ENCODE results near the gene STXBP6.

The STXBP6 gene

GRCh38 chr14:25004389-25004809, 45.5 kb downstream of the STXBP6 start:
- Histone ChIP-seq H3K4me2 (ENCODE audit: low read length) (no peak overlapping the region), H3K4me3 (ENCODE audit: low read length) (no peak overlapping the region), H3K79me2 (ENCODE audit: low read length) (no peaks in the 10 kb centered on the region; the same call in 1 of the 2 replicates), H4K20me1 (ENCODE audit: insufficient read depth, low read length) (no peaks in the 10 kb centered on the region), H3K27me3 (ENCODE audit: low read depth, low read length) (no peaks in the 10 kb centered on the region), H3K9me3 (ENCODE audit: insufficient read depth, low read length) (peaks cover 3% of the 10 kb centered on the region; the same call in 1 of the 2 replicates), H2AFZ (ENCODE audit: low read depth, low read length) (no peak overlapping the region), H3K27ac (ENCODE audit: low read length) (no peak overlapping the region), H3K9ac (ENCODE audit: low read length) (no peak overlapping the region), H3K36me3 (replicated peaks; ENCODE audit: low read depth, low read length) (peaks cover 3% of the 10 kb centered on the region), H3K4me1 (ENCODE audit: low read length) (peaks cover 26% of the 10 kb centered on the region)
- no peak for TF ChIP-seq EZH2phosphoT487 (IDR thresholded peaks at IDR 0.05; ENCODE audit: low read depth)
- TF ChIP-seq CTCF (IDR thresholded peaks at IDR 0.05; ENCODE audit: low read depth, low read length), result no peak

- peaks cover 8% of the 10 kb centered on the region for H3K9me3 ChIP-seq (ENCODE audit: insufficient read depth, low read length)
- no peak overlapping the region for H3K4me2 ChIP-seq (ENCODE audit: low read length)
- H3K36me3 ChIP-seq (replicated peaks; ENCODE audit: low read depth, low read length), result peaks cover 9% of the 10 kb centered on the region
- H3K27me3 ChIP-seq (ENCODE audit: low read depth, low read length), result no peaks in the 10 kb centered on the region
- H2AFZ ChIP-seq (ENCODE audit: low read depth, low read length), result no peak overlapping the region
- H3K4me1 ChIP-seq (ENCODE audit: low read length), result peaks cover 31% of the 10 kb centered on the region
- no peaks in the 10 kb centered on the region; the same call in 1 of the 2 replicates for H3K79me2 ChIP-seq (ENCODE audit: low read length)
- TF ChIP-seq EZH2phosphoT487 (IDR thresholded peaks at IDR 0.05; ENCODE audit: low read depth) (no peak), CTCF (IDR thresholded peaks at IDR 0.05; ENCODE audit: low read depth, low read length) (no peak)
- no peak overlapping the region for H3K27ac ChIP-seq (ENCODE audit: low read length)
- H3K4me3 ChIP-seq (ENCODE audit: low read length), result no peak overlapping the region
- no peaks in the 10 kb centered on the region for H4K20me1 ChIP-seq (ENCODE audit: insufficient read depth, low read length)
- no peak overlapping the region for H3K9ac ChIP-seq (ENCODE audit: low read length)
These were observed 46.4 kb downstream of the STXBP6 start for GRCh38 chr14:25003537-25003936.

GRCh38 chr14:25001601-25002000, 48.3 kb downstream of the STXBP6 start:
- H3K4me3 ChIP-seq (ENCODE audit: low read length), result no peak overlapping the region
- no peak overlapping the region for H2AFZ ChIP-seq (ENCODE audit: low read depth, low read length)
- no peaks in the 10 kb centered on the region for H3K27me3 ChIP-seq (ENCODE audit: low read depth, low read length)
- no peak overlapping the region for H3K9ac ChIP-seq (ENCODE audit: low read length)
- peaks cover 8% of the 10 kb centered on the region for H3K9me3 ChIP-seq (ENCODE audit: insufficient read depth, low read length)
- no peaks in the 10 kb centered on the region for H3K79me2 ChIP-seq (ENCODE audit: low read length)
- H4K20me1 ChIP-seq (ENCODE audit: insufficient read depth, low read length), result no peaks in the 10 kb centered on the region
- H3K4me1 ChIP-seq (ENCODE audit: low read length), result peaks cover 22% of the 10 kb centered on the region
- H3K36me3 ChIP-seq (replicated peaks; ENCODE audit: low read depth, low read length), result peaks cover 10% of the 10 kb centered on the region
- TF ChIP-seq EZH2phosphoT487 (IDR thresholded peaks at IDR 0.05; ENCODE audit: low read depth), result no peak
- no peak for TF ChIP-seq CTCF (IDR thresholded peaks at IDR 0.05; ENCODE audit: low read depth, low read length)
- H3K27ac ChIP-seq (ENCODE audit: low read length), result no peak overlapping the region
- no peak overlapping the region for H3K4me2 ChIP-seq (ENCODE audit: low read length)

GRCh38 chr14:25001156-25001555, 48.8 kb downstream of the STXBP6 start:
- Histone ChIP-seq H3K36me3 (replicated peaks; ENCODE audit: low read depth, low read length) (peaks cover 10% of the 10 kb centered on the region), H3K79me2 (ENCODE audit: low read length) (no peaks in the 10 kb centered on the region), H3K4me2 (ENCODE audit: low read length) (no peak overlapping the region), H3K4me3 (ENCODE audit: low read length) (no peak overlapping the region), H3K27ac (ENCODE audit: low read length) (no peak overlapping the region), H4K20me1 (ENCODE audit: insufficient read depth, low read length) (no peaks in the 10 kb centered on the region), H3K9me3 (ENCODE audit: insufficient read depth, low read length) (peaks cover 8% of the 10 kb centered on the region), H3K9ac (ENCODE audit: low read length) (no peak overlapping the region), H3K27me3 (ENCODE audit: low read depth, low read length) (no peaks in the 10 kb centered on the region), H3K4me1 (ENCODE audit: low read length) (peaks cover 21% of the 10 kb centered on the region), H2AFZ (ENCODE audit: low read depth, low read length) (no peak overlapping the region)
- TF ChIP-seq CTCF (IDR thresholded peaks at IDR 0.05; ENCODE audit: low read depth, low read length) (no peak), EZH2phosphoT487 (IDR thresholded peaks at IDR 0.05; ENCODE audit: low read depth) (no peak)
